IMR-90 (cell line): ENCODE results near the gene PRSS50. TPM values are rescaled to one million over a fixed set of nuclear protein-coding genes. Genes with fewer than 3 reads are reported as not detected.

ENCODE experiments used
- ATAC-seq: fragments of 200-7000 bp; cut with Tn5 transposase; 2 replicates; pipeline ENCODE4 v1.9.1; 2020; ENCODE audit warnings: low read depth, mild to moderate bottlenecking, moderate library complexity
- BruUV-seq: library from RNA; stranded (reverse); fragments of 400-500 nt; replicated peaks from 2 replicates; lab custom pipeline; 2021; lab: Mats Ljungman, UMichigan
- CTCF ChIA-PET: fragments of 300-600 bp; formaldehyde crosslinking; extraction: SDS; loops from one replicate; lab custom pipeline; 2021; ENCODE audit warnings: antibody characterized with exemption; lab: Yijun Ruan, JAX
- POLR2A ChIA-PET: fragments of 300-600 bp; sonication (Branson Sonifier 250); formaldehyde crosslinking; loops from one replicate; lab custom pipeline; 2022; ENCODE audit warnings: antibody characterized with exemption; ENCODE audit not compliant: unreplicated experiment; lab: Charles Lee
- DNase-seq: peaks from one replicate; pipeline ENCODE4 v3.0.0; 2013
- H2AFZ ChIP-seq: replicated peaks from 2 replicates; pipeline ENCODE3; 2013; ENCODE audit warnings: low read length, mild to moderate bottlenecking; ENCODE audit not compliant: poor library complexity
- H2AK5ac ChIP-seq: 2 replicates; pipeline ENCODE4 v1.6.1; 2013; ENCODE audit warnings: low read depth, low read length, inconsistent platforms
- H2AK9ac ChIP-seq: replicated peaks from 2 replicates; pipeline ENCODE3; 2013; ENCODE audit warnings: mild to moderate bottlenecking, low read depth, low read length, moderate library complexity; ENCODE audit not compliant: poor library complexity
- H2BK120ac ChIP-seq: 2 replicates; pipeline ENCODE4 v1.6.1; 2013; ENCODE audit warnings: low read depth, low read length, inconsistent platforms
- H2BK15ac ChIP-seq: 3 replicates; pipeline ENCODE4 v1.6.1; 2013; ENCODE audit warnings: low read depth, low read length, inconsistent platforms
- H2BK20ac ChIP-seq: 2 replicates; pipeline ENCODE4 v1.6.1; 2013; ENCODE audit warnings: low read depth, mild to moderate bottlenecking, inconsistent platforms, low read length, moderate library complexity
- H2BK5ac ChIP-seq: 2 replicates; pipeline ENCODE4 v1.6.1; 2013; ENCODE audit warnings: mild to moderate bottlenecking, low read depth, low read length, inconsistent platforms; ENCODE audit not compliant: poor library complexity, severe bottlenecking
- H3K14ac ChIP-seq: replicated peaks from 2 replicates; pipeline ENCODE4 v1.6.1; 2013; ENCODE audit warnings: low read depth, low read length, inconsistent platforms
- H3K18ac ChIP-seq: 2 replicates; pipeline ENCODE4 v1.6.1; 2013; ENCODE audit warnings: low read depth, low read length, control low read depth
- H3K23ac ChIP-seq: 2 replicates; pipeline ENCODE4 v1.6.1; 2013; ENCODE audit warnings: low read depth, low read length, inconsistent platforms
- H3K27ac ChIP-seq: 2 replicates; pipeline ENCODE4 v1.5.1; 2013; ENCODE audit warnings: mild to moderate bottlenecking, control low read depth, low read length; ENCODE audit not compliant: insufficient read depth
- H3K27me3 ChIP-seq: 2 replicates; pipeline ENCODE4 v1.6.1; 2013; ENCODE audit warnings: low read length; ENCODE audit not compliant: control insufficient read depth, insufficient read depth
- H3K36me3 ChIP-seq: 2 replicates; pipeline ENCODE4 v1.6.1; 2013; ENCODE audit warnings: low read length, mixed read lengths; ENCODE audit not compliant: control insufficient read depth, insufficient read depth
- H3K4ac ChIP-seq: 2 replicates; pipeline ENCODE4 v1.6.1; 2013; ENCODE audit warnings: low read depth, low read length, inconsistent platforms
- H3K4me1 ChIP-seq: 2 replicates; pipeline ENCODE4 v1.6.1; 2013; ENCODE audit warnings: low read length, mixed read lengths; ENCODE audit not compliant: control insufficient read depth, insufficient read depth
- H3K4me2 ChIP-seq: 2 replicates; pipeline ENCODE4 v1.6.1; 2013; ENCODE audit warnings: low read depth, mild to moderate bottlenecking, control low read depth, low read length, moderate library complexity
- H3K4me3 ChIP-seq: 2 replicates; pipeline ENCODE4 v1.5.1; 2013; ENCODE audit warnings: low read depth, mild to moderate bottlenecking, control low read depth, low read length, moderate library complexity; ENCODE audit not compliant: insufficient read depth
- H3K56ac ChIP-seq: 2 replicates; pipeline ENCODE4 v1.6.1; 2013; ENCODE audit warnings: low read length, inconsistent platforms; ENCODE audit not compliant: insufficient read depth; ENCODE audit errors: extremely low read depth
- H3K79me1 ChIP-seq, 2 experiments: 2 replicates each; pipeline ENCODE4 v1.6.1; 2013; ENCODE audit warnings: low read length in 2 of 2, inconsistent platforms in 1 of 2, low read depth in 1 of 2
- H3K9ac ChIP-seq: 2 replicates; pipeline ENCODE4 v1.6.1; 2013; ENCODE audit warnings: low read depth, low read length, control low read depth
- H3K9me1 ChIP-seq: 2 replicates; pipeline ENCODE4 v1.6.1; 2013; ENCODE audit warnings: low read length, inconsistent platforms; ENCODE audit not compliant: insufficient read depth
- H3K9me3 ChIP-seq: 2 replicates; pipeline ENCODE4 v1.6.1; 2013; ENCODE audit warnings: low read length; ENCODE audit not compliant: control insufficient read depth, insufficient read depth
- H4K20me1 ChIP-seq: 2 replicates; pipeline ENCODE4 v1.6.1; 2013; ENCODE audit warnings: low read length, inconsistent platforms; ENCODE audit not compliant: insufficient read depth
- H4K5ac ChIP-seq: 2 replicates; pipeline ENCODE4 v1.6.1; 2013; ENCODE audit warnings: mild to moderate bottlenecking, low read depth, low read length, control low read depth
- H4K8ac ChIP-seq, 2 experiments: 2 replicates each; pipeline ENCODE4 v1.6.1; 2013; ENCODE audit warnings: low read depth in 2 of 2, low read length in 2 of 2, control low read depth in 1 of 2, inconsistent platforms in 1 of 2
- H4K91ac ChIP-seq: 2 replicates; pipeline ENCODE4 v1.6.1; 2013; ENCODE audit warnings: low read depth, low read length, inconsistent platforms; ENCODE audit not compliant: insufficient read depth
- BHLHE40 ChIP-seq: fragments of 150-350 bp; IDR thresholded peaks from 2 replicates; pipeline ENCODE4 v1.6.1; 2016; ENCODE audit warnings: mild to moderate bottlenecking, low read depth, low read length
- CEBPB ChIP-seq: IDR thresholded peaks from 2 replicates; pipeline ENCODE4 v1.6.1; 2012; ENCODE audit warnings: low read depth, low read length, improper control_type of control experiment
- FOS ChIP-seq: fragments of 150-350 bp; IDR thresholded peaks from 2 replicates; pipeline ENCODE4 v1.6.1; 2016; ENCODE audit warnings: low read depth, low read length
- MAFK ChIP-seq: IDR thresholded peaks from 2 replicates; pipeline ENCODE4 v1.6.1; 2012; ENCODE audit warnings: low read depth, low read length, improper control_type of control experiment
- MAZ ChIP-seq: IDR thresholded peaks from 2 replicates; pipeline ENCODE4 v1.6.1; 2012; ENCODE audit warnings: low read depth, mild to moderate bottlenecking, low read length, improper control_type of control experiment, moderate library complexity, borderline replicate concordance
- MXI1 ChIP-seq: IDR thresholded peaks from 2 replicates; pipeline ENCODE4 v1.6.1; 2012; ENCODE audit warnings: low read depth, mild to moderate bottlenecking, low read length, moderate library complexity, borderline replicate concordance
- NFE2L2 ChIP-seq: fragments of 150-350 bp; IDR thresholded peaks from 2 replicates; pipeline ENCODE4 v1.6.1; 2016; ENCODE audit warnings: low read depth, mild to moderate bottlenecking, low read length
- RCOR1 ChIP-seq: IDR thresholded peaks from 2 replicates; pipeline ENCODE4 v1.6.1; 2012; ENCODE audit warnings: mild to moderate bottlenecking, low read length, improper control_type of control experiment; ENCODE audit not compliant: insufficient replicate concordance
- RFX5 ChIP-seq: IDR thresholded peaks from 2 replicates; pipeline ENCODE4 v1.8.0; 2012; ENCODE audit warnings: low read depth, mild to moderate bottlenecking, low read length, moderate library complexity
- SMC3 ChIP-seq: fragments of 150-350 bp; IDR thresholded peaks from 2 replicates; pipeline ENCODE4 v1.6.1; 2016; ENCODE audit warnings: low read depth, mild to moderate bottlenecking, antibody characterized with exemption, low read length, moderate library complexity
- WGBS, 2 experiments: methylation state at CpG; one replicate each; pipeline versions ENCODE4 v1.1.5 to v1.1.7; 2013; ENCODE audit warnings: missing lambda C conversion rate in 2 of 2; ENCODE audit not compliant: insufficient read length in 1 of 2; ENCODE audit errors: extremely low coverage in 2 of 2; 5-methylcytosine and 5-hydroxymethylcytosine counted together
- dilution Hi-C: fragments of 300-500 bp; cut with HindIII; formaldehyde crosslinking; loops from one replicate; pipeline ENCODE4 v1.14.3; 2018; ENCODE audit warnings: low sequenced_read_pairs; ENCODE audit not compliant: unreplicated experiment
- in situ Hi-C: fragments of 300-500 bp; cut with MboI; formaldehyde crosslinking; loops from 3 replicates; pipeline ENCODE4 v1.14.3; 2019; ENCODE audit warnings: low sequenced_read_pairs, inconsistent platforms, mixed read lengths
- intact Hi-C: fragments of 100-400 bp; cut with micrococcal nuclease; formaldehyde crosslinking; loops from 2 replicates; pipeline ENCODE4 v1.10.0; 2022
- polyA plus RNA-seq, 3 experiments: library from polyadenylated mRNA; depleted of rRNA; stranded (reverse); fragments of >200 nt; gene quantifications; 2 replicates each; pipeline ENCODE4 v1.2.3, GENCODE V29; 2012; ENCODE audit warnings: low replicate concordance in 1 of 3
- total RNA-seq: library from RNA; depleted of rRNA; stranded (reverse); fragments of >200 nt; gene quantifications from 2 replicates; pipeline ENCODE4 v1.2.3, GENCODE V29; 2012
- TF ChIP-seq, protein P1 (sequence below): conservative IDR thresholded peaks from 2 replicates; pipeline ENCODE4 v1.5.1; 2012; ENCODE audit warnings: mild to moderate bottlenecking, low read depth, low read length, improper control_type of control experiment

The PRSS50 gene
- total and polyA plus RNA-seq, 2 of the 4 experiments (the other 2 are of a cell fraction) = not detected

DNA sequence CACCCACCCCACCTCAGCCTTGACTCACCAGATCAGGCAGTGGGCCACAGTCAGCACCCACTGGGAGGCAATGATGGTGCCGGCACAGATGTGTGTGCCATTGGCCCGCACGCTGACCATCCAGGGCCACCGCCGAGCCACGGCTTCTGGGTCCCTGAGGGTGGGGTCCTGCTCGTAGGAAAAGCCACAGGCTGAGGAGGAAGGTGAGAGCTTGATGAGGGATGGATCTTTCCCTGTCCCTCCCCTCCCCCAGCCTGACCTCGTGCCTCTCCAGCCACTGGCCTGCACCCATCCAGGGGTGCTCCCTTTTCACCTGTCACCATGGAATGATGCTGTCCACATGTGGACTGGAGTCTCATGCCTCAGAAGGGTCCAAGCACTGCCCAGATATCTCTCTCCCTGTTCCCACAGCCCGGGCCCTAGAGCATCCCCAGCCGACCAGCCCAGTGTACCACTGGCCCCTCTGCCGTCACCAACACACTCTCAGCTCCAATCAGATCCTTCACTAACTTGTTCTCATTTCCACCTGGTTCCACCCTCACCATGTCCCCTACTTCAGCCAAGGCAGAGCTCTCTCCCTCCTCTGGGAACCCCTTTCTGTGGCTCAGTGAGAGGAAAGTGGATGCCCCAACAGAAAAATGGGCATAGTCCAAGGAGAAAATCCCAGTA, 2.0 kb downstream of the PRSS50 start:
- H3K4me3 ChIP-seq = no peak overlapping the region
- no peak for DNase-seq
- no peak overlapping the region for H2AK9ac ChIP-seq
- no peak overlapping the region for H3K23ac ChIP-seq
- H2AK5ac ChIP-seq = no peak overlapping the region
- no peaks in the 10 kb centered on the region for H3K9me3 ChIP-seq
- H2BK5ac ChIP-seq = no peak overlapping the region
- dilution Hi-C loops = no loop called here
- no peak for ATAC-seq
- intact Hi-C loops = no loop called here
- H3K18ac ChIP-seq = no peak overlapping the region
- H4K5ac ChIP-seq = no peak overlapping the region
- no peak overlapping the region for H4K8ac ChIP-seq
- no peak overlapping the region for H2BK15ac ChIP-seq
- no peak overlapping the region for H4K91ac ChIP-seq
- no peak overlapping the region for H3K9ac ChIP-seq
- H3K27me3 ChIP-seq = peaks cover 54% of the 10 kb centered on the region
- H3K79me1 ChIP-seq = no peaks in the 10 kb centered on the region
- no peak overlapping the region for H3K14ac ChIP-seq
- H3K9me1 ChIP-seq = no peaks in the 10 kb centered on the region
- in situ Hi-C loops = loop anchor here (25.0 kb wide), 1 partner anchor 647 kb away; no protein-coding TSS in a partner anchor
- no peak overlapping the region for H2BK20ac ChIP-seq
- H3K4me1 ChIP-seq = no peaks in the 10 kb centered on the region
- H4K20me1 ChIP-seq = no peaks in the 10 kb centered on the region
- TF ChIP-seq SMC3 = no peak
- TF ChIP-seq MAZ = no peak
- no peak for TF ChIP-seq BHLHE40
- TF ChIP-seq CEBPB = no peak
- no peak for TF ChIP-seq RCOR1
- no peak for TF ChIP-seq FOS
- no peak for TF ChIP-seq MXI1
- TF ChIP-seq MAFK = no peak
- TF ChIP-seq, protein P1, sequence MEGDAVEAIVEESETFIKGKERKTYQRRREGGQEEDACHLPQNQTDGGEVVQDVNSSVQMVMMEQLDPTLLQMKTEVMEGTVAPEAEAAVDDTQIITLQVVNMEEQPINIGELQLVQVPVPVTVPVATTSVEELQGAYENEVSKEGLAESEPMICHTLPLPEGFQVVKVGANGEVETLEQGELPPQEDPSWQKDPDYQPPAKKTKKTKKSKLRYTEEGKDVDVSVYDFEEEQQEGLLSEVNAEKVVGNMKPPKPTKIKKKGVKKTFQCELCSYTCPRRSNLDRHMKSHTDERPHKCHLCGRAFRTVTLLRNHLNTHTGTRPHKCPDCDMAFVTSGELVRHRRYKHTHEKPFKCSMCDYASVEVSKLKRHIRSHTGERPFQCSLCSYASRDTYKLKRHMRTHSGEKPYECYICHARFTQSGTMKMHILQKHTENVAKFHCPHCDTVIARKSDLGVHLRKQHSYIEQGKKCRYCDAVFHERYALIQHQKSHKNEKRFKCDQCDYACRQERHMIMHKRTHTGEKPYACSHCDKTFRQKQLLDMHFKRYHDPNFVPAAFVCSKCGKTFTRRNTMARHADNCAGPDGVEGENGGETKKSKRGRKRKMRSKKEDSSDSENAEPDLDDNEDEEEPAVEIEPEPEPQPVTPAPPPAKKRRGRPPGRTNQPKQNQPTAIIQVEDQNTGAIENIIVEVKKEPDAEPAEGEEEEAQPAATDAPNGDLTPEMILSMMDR = no peak
- no peak for TF ChIP-seq NFE2L2
- no peak for TF ChIP-seq RFX5
- BruUV-seq = no TSS peak
- ChIA-PET POLR2A (no interaction called here), CTCF (no interaction called here)
- H3K4ac ChIP-seq = no peak overlapping the region
- H2BK120ac ChIP-seq = no peak overlapping the region
- no peak overlapping the region for H2AFZ ChIP-seq
- no peak overlapping the region for H3K27ac ChIP-seq
- no peak overlapping the region for H3K56ac ChIP-seq
- no peak overlapping the region for H3K4me2 ChIP-seq
- 60% methylated on average over 3 of the region's 11 CpGs; no CpG with 5 or more reads in 1 of the 2 experiments for WGBS, 2 experiments
- H3K36me3 ChIP-seq = no peaks in the 10 kb centered on the region
